DMS53 (cell line): Measurements from ENCODE around the gene NACC1.

Experiments used
- DNase-seq: peaks from one replicate; lab custom pipeline; 2025; lab: John Stamatoyannopoulos, UW

The NACC1 gene

GRCh38 chr19:13120817-13121216, 2.8 kb downstream of the NACC1 start:
- DNase-seq = no peak

DNA sequence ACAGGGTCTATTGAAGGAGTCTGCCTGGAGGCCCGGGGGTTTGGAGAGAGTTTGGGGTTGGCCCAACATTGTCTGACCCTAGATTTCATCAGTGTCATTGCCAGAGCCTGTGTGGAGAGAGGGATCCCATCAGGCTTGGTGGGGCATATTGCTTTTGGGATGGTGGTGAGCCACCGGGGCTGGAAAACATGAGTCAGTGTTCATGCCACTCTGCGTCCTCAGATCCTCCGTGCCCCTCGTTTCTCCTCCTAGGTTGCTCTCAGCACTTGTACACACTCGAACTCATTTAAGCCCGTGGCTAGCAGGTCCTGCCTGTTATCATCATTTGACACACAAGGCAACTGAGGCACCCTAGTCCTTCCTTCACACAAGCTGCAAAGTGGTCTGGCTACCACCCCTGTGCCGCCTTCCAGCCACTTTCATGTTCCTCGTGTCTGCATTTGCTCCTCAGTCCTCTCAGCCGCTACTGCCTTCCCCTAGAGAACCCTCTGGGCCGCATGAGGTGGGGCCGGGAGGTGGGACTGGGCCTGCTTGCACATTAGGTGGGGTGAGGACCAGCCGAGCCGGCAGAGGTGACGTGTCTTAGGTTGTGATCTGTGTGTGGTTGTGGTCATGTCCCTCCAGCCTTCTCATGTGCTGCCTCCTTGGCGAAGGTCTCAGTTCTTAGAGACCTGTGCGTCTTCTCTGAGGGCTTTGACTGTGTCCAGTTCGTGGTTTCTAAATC, 3.6 kb downstream of the NACC1 start:
- no peak for DNase-seq

GRCh38 chr19:13122275-13122878, 4.3 kb downstream of the NACC1 start:
- DNase-seq = no peak

GRCh38 chr19:13122980-13123957, 5.2 kb downstream of the NACC1 start:
- no peak for DNase-seq

GRCh38 chr19:13127051-13127450, 9.0 kb downstream of the NACC1 start:
- no peak for DNase-seq

- DNase-seq = no peak
These were observed 9.9 kb downstream of the NACC1 start for GRCh38 chr19:13127811-13128575.

GRCh38 chr19:13128583-13128982, 10.5 kb downstream of the NACC1 start:
- DNase-seq = peak; percentile 49

DNA sequence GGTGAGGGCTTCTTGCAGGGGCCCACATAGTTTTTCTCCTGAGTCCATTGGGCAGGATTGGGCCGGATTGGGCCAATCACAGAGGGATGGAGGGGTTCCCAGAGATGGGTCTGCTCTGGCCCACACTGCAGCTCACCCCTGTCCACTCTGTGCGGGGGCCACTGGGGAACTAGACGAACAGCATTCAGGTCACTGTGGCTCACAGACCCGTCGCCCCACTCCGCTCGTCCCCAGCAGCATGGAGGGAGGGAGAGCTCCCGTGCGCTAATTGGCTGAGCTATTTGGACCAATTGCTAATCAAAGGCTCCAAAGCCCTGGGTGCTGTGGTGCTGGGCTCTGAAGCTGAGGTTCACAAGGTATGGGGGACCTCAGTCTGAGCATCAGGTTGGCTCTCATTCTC, 11.3 kb downstream of the NACC1 start:
- DNase-seq = no peak

GRCh38 chr19:13130886-13131490, 12.9 kb downstream of the NACC1 start:
- no peak for DNase-seq

DNA sequence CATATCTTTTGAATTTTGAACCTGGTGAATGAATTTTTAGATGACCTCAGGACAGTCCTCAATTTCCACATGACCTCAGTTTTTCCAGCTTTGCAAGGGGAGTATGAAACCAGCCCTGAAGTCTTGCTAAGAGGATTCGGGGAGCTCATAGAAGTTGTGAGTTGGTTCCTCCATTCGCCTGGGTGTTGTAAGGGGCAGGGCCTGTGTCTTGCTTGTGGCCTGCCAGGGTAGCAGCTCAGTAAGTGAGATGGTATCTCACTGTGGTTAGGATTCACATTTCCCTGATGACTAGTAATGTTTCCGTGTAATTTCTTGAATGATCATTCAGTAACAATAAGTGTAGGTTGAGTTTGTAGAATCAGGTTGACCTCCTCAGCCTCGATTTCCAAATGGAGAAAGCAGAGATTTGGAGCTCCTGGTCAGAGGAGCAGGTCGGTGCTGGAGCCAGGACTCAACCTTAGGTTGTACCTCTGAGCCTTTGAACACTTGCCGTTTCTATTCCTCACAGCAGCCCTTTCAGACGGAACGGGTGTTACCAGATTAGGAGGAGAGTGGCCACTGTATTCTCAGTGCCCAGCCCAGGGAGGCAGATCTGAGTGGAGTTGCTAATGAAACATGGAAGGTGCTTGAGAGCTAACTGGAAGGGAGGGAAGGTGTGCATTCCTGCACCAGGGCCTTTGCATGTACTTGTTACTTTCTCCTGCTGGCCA, 14.6 kb downstream of the NACC1 start:
- no peak for DNase-seq

DNA sequence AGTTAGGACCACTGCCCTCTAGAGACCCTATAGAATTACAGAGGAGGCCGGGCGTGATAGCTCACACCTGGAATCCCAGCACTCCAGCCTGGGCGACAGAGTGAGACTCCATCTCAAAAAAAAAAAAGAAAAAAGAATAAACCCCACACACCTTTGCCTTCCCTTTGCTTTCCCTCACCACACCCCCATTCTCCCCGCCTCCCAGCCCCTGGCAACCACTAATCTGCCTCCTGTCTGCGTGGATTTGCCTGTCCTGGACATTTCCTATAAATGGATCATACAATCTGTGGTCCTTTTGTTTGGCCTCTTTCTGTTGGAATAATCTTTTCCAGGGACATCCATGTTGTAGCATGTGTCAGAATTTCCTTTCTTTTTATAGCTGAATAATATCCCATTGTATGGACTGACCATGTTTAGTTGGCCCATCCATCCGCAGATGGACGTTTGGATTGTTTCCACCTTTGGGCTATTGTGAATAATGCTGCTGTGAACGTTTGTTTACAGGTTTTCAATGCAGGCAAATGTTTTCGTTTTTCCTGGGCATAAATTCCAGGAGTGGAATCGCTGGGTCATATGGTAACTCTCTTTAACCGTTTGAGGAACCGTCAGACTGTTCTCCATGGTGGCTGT, 15.3 kb downstream of the NACC1 start:
- no peak for DNase-seq

- peak; percentile 27 for DNase-seq
These were observed 16.6 kb downstream of the NACC1 start for GRCh38 chr19:13134626-13135025.

DNA sequence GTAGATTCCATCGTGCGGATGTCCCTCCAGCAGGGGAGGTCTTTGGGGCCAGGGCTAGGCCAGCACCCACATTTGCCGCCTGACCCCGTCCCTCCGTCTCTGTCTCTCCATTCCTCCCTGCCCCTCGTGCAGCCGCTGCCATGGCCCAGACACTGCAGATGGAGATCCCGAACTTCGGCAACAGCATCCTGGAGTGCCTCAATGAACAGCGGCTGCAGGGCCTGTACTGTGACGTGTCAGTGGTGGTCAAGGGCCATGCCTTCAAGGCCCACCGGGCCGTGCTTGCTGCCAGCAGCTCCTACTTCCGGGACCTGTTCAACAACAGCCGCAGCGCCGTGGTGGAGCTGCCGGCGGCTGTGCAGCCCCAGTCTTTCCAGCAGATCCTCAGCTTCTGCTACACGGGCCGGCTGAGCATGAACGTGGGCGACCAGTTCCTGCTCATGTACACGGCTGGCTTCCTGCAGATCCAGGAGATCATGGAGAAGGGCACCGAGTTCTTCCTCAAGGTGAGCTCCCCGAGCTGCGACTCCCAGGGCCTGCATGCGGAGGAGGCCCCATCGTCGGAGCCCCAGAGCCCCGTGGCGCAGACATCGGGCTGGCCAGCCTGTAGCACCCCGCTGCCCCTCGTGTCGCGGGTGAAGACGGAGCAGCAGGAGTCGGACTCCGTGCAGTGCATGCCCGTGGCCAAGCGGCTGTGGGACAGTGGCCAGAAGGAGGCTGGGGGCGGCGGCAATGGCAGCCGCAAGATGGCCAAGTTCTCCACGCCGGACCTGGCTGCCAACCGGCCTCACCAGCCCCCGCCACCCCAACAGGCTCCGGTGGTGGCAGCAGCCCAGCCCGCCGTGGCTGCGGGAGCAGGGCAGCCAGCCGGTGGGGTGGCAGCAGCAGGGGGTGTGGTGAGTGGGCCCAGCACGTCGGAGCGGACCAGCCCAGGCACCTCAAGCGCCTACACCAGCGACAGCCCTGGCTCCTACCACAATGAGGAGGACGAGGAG, 17.3 kb downstream of the NACC1 start:
- no peak for DNase-seq

DNA sequence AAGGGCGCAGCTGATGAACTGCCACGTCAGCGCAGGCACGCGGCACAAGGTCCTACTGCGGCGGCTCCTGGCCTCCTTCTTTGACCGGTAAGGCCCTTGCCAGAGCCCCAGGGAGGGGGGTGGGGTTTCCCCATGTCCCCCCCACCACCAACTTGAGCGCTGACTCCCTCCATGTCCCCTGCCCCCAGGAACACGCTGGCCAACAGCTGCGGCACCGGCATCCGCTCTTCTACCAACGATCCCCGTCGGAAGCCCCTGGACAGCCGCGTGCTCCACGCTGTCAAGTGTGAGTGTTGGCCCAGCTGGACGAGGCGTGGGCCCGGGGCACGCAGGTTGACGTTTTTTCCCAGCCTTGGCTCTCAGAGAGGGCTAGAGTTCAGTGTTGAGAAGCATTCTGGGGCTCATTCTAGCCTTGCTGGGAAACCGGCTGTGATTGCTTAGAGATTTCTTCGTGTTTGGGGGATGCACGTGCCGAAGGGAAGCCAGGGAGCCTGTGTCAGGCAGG, 19.3 kb downstream of the NACC1 start:
- no peak for DNase-seq

GRCh38 chr19:13138171-13138915, 20.3 kb downstream of the NACC1 start:
- no peak for DNase-seq

DNA sequence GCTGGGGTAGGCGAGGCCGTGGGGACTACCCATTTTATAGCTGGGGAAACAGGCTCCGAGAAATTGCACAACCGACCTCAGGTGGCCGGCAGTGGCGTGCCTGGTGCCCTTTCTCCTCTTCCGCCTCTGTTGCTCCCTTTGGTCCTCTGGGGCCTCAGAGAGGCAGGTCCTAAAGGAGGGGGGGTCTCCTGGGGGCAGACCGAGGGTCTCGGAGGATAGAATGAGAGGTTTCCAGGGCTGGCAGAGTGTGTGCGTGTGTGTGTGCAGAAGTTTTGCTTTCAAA, 20.8 kb downstream of the NACC1 start:
- DNase-seq = no peak

DNA sequence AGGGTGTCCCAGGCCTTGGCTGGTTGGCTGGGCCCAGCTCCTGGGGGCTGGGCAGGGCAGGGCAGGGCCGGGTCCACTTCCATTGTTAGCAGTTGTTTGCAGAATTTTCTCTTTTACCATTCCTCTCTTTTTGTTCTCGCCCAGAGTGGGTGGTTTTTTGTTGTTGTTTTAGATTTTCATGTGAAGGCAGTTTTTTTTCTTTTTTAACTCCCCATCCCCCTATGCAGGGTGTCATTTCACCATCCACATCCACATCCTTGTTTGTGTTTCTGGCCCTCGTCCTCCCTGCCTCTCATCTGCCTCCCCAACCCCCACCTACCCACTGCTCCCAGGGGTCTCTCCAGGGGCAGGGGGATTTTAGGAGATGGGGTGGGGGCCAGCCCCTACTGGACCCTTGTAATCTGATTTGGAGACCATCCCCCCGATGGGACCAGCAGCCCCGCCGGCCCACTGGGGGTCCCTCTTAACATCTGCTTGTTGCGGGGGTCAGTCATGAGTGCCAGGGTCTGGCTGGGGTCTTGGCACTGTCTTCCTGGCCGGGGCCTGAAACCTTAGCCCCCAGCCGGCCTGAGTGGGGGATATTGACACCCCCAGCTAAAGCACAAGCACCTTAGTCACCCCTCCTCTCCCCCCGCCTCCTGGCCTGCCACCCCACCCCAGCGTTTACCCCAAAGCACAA, 21.7 kb downstream of the NACC1 start:
- no peak for DNase-seq
